Tibial nerve (tissue), 4 donors: ENCODE measurements around the gene KRT1.

Experiments used
- EP300 ChIP-seq, 2 donors: sonication (generic); formaldehyde crosslinking; IDR thresholded peaks; one replicate each; pipeline ENCODE4 v1.6.1; 2017; ENCODE audit warnings: antibody characterized with exemption in 2 of 2, mild to moderate bottlenecking in 1 of 2
- POLR2A ChIP-seq, 2 donors: fragments of 450-650 bp; IDR thresholded peaks; one replicate each; pipeline ENCODE4 v1.6.1; 2017; ENCODE audit warnings: antibody characterized with exemption in 2 of 2, mild to moderate bottlenecking in 2 of 2, moderate library complexity in 2 of 2
- TF ChIP-seq, protein P1 (sequence below), 5 experiments: fragments of 200-600 bp in 3 of 5; fragments of 450-650 bp in 2 of 5; sonication (generic) in 3 of 5; IDR thresholded peaks; one replicate each; pipeline ENCODE4 v1.5.1; 2016 to 2019; ENCODE audit warnings: antibody characterized with exemption in 5 of 5, mild to moderate bottlenecking in 3 of 5, moderate library complexity in 2 of 5

DNA sequence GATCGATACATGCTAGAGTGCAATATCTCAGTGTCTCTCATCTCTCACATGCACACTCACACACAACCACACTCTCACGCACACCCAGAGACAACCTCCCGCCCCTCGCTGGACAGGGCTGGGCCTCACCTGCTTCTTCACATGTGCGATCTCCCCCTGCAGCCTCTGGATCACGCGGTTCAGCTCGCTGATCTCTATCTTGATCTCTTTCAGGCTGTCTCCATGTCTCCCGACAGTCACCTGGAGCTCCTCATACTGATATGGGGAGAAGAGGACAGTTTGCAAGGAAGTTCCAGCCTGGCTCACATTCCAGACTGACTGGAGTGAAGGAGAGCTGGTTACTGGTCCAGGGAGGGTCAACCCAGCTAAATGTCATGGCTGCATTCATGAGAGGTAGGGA is 32.6 kb downstream of the KRT1 start:
- TF ChIP-seq, protein P1, sequence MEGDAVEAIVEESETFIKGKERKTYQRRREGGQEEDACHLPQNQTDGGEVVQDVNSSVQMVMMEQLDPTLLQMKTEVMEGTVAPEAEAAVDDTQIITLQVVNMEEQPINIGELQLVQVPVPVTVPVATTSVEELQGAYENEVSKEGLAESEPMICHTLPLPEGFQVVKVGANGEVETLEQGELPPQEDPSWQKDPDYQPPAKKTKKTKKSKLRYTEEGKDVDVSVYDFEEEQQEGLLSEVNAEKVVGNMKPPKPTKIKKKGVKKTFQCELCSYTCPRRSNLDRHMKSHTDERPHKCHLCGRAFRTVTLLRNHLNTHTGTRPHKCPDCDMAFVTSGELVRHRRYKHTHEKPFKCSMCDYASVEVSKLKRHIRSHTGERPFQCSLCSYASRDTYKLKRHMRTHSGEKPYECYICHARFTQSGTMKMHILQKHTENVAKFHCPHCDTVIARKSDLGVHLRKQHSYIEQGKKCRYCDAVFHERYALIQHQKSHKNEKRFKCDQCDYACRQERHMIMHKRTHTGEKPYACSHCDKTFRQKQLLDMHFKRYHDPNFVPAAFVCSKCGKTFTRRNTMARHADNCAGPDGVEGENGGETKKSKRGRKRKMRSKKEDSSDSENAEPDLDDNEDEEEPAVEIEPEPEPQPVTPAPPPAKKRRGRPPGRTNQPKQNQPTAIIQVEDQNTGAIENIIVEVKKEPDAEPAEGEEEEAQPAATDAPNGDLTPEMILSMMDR (IDR thresholded peaks at IDR 0.05): no peak
- TF ChIP-seq POLR2A (IDR thresholded peaks at IDR 0.05) (no peak), EP300 (IDR thresholded peaks at IDR 0.05) (no peak)
